ENCODE results near the gene PPP4R1. TPM values are rescaled to one million over a fixed set of nuclear protein-coding genes. Genes with fewer than 3 reads are reported as not detected.

Gene PPP4R1
- total and polyA plus RNA-seq, 2 of the 4 experiments (the other 2 are of a cell fraction) = 80.6 to 123 TPM

DNA sequence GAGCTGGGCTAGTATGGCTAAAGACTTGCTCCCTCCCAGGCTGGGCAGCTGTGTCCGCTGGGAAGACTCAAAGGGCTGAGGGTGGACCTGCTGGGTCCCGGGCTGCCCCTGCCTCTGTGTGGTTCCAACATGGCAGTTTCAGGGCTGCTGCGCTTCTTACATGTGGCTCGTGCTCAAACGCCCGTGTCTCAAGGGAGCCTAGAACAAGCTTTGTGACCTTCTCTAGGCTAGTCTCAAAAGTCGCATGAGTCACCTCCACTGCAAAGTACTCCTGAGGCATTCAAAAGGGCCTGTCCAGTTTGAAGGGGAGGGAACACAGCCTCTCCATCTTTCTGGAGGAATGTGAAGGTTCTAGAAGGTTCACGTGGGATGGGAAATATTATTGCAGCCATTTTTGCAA, 49.0 kb upstream of the PPP4R1 start (continued):
- no peak for TF ChIP-seq FOS (IDR thresholded peaks at IDR 0.05; ENCODE audit: low read depth, low read length)
- no peak for TF ChIP-seq MAZ (IDR thresholded peaks at IDR 0.05; ENCODE audit: borderline replicate concordance, low read depth, low read length)
- TF ChIP-seq RAD21 (IDR thresholded peaks at IDR 0.05; ENCODE audit: low read length) = no peak
- no peak for TF ChIP-seq MXI1 (IDR thresholded peaks at IDR 0.05; ENCODE audit: borderline replicate concordance, low read depth, low read length)

DNA sequence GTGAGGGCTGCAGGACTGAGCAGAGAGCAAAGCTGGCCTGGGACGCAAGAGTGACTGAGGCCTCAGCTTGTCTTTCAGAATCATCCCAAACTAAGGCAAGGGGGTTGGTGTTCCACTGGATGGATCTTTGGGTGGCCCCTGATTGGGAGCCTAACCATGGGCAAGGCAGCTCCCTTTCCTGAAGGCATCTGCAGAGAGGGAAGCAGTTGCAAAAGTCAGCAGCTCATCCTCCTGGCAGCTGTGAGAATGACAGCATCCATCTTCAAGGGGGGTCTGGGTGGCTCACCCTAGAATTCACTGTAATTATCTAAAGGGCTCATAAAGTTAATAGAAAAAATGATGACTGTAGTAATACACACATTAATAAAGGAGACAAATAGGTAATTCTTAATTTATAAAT, 47.2 kb upstream of the PPP4R1 start:
- ATAC-seq (ENCODE audit: low read depth) = peak; percentile 51; the same call in 1 of the 2 replicates
- no peaks in the 10 kb centered on the region for H3K4me1 ChIP-seq (ENCODE audit: control insufficient read depth, insufficient read depth, low read length)
- no peak overlapping the region for H4K5ac ChIP-seq (ENCODE audit: low read depth, low read length)
- no peak overlapping the region for H2BK5ac ChIP-seq (ENCODE audit: low read depth, low read length, poor library complexity, severe bottlenecking)
- no peaks in the 10 kb centered on the region for H3K27me3 ChIP-seq (ENCODE audit: control insufficient read depth, insufficient read depth, low read length)
- peak; percentile 40 for DNase-seq
- no peak overlapping the region for H3K27ac ChIP-seq (ENCODE audit: insufficient read depth, low read length)
- ChIA-PET POLR2A (ENCODE audit: unreplicated experiment) (interaction anchor here (0.9 kb wide), 1 partner anchor 49 kb away, joined by 3 read pairs; no protein-coding TSS in a partner anchor), CTCF (interaction anchor here (0.7 to 1.9 kb wide), 5 partner anchors 29 to 89 kb away, joined by 4 to 7 read pairs (median 5); no protein-coding TSS in a partner anchor)
- in situ Hi-C loops (cut with MboI; ENCODE audit: low sequenced_read_pairs) (no loop called here), intact Hi-C loops (cut with micrococcal nuclease) (no loop called here), dilution Hi-C loops (cut with HindIII; ENCODE audit: low sequenced_read_pairs, unreplicated experiment) (no loop called here)
- no peak overlapping the region for H3K4ac ChIP-seq (ENCODE audit: low read depth, low read length)
- no peak overlapping the region for H3K18ac ChIP-seq (ENCODE audit: low read depth, low read length)
- no peaks in the 10 kb centered on the region for H4K20me1 ChIP-seq (ENCODE audit: insufficient read depth, low read length)
- H3K56ac ChIP-seq (ENCODE audit: extremely low read depth, insufficient read depth, low read length) = no peak overlapping the region
- TF ChIP-seq RAD21 (IDR thresholded peaks at IDR 0.05; ENCODE audit: low read length) = peak; percentile 61
- TF ChIP-seq, protein P1, sequence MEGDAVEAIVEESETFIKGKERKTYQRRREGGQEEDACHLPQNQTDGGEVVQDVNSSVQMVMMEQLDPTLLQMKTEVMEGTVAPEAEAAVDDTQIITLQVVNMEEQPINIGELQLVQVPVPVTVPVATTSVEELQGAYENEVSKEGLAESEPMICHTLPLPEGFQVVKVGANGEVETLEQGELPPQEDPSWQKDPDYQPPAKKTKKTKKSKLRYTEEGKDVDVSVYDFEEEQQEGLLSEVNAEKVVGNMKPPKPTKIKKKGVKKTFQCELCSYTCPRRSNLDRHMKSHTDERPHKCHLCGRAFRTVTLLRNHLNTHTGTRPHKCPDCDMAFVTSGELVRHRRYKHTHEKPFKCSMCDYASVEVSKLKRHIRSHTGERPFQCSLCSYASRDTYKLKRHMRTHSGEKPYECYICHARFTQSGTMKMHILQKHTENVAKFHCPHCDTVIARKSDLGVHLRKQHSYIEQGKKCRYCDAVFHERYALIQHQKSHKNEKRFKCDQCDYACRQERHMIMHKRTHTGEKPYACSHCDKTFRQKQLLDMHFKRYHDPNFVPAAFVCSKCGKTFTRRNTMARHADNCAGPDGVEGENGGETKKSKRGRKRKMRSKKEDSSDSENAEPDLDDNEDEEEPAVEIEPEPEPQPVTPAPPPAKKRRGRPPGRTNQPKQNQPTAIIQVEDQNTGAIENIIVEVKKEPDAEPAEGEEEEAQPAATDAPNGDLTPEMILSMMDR (conservative IDR thresholded peaks at IDR 0.05; ENCODE audit: low read depth, low read length) = peak; percentile 52
- peak; percentile 48 for TF ChIP-seq SMC3 (IDR thresholded peaks at IDR 0.05; ENCODE audit: low read depth, low read length)
- no peak for TF ChIP-seq CHD1 (IDR thresholded peaks at IDR 0.05; ENCODE audit: low read depth, low read length)
- TF ChIP-seq MAFK (IDR thresholded peaks at IDR 0.05; ENCODE audit: low read depth, low read length) = no peak
- TF ChIP-seq NFE2L2 (IDR thresholded peaks at IDR 0.05; ENCODE audit: low read depth, low read length) = no peak
- TF ChIP-seq BHLHE40 (IDR thresholded peaks at IDR 0.05; ENCODE audit: low read depth, low read length) = no peak
- no peak overlapping the region for H2BK20ac ChIP-seq (ENCODE audit: low read depth, low read length)
- H3K14ac ChIP-seq (replicated peaks; ENCODE audit: low read depth, low read length) = no peak overlapping the region
- H3K79me1 ChIP-seq (ENCODE audit: low read depth in 1 of 2, low read length in 2 of 2) = no peaks in the 10 kb centered on the region
- H4K8ac ChIP-seq (ENCODE audit: low read depth in 2 of 2, low read length in 2 of 2) = no peak overlapping the region
- no TSS peak for BruUV-seq (replicated peaks)
- no peak overlapping the region for H2BK15ac ChIP-seq (ENCODE audit: low read depth, low read length)
- no peak overlapping the region for H2AFZ ChIP-seq (replicated peaks; ENCODE audit: low read length, poor library complexity)
- H2AK5ac ChIP-seq (ENCODE audit: low read depth, low read length) = peak overlapping the region; percentile 15; the same call in 1 of the 2 replicates
- no peak overlapping the region for H2AK9ac ChIP-seq (replicated peaks; ENCODE audit: low read depth, low read length, poor library complexity)
- H3K9ac ChIP-seq (ENCODE audit: low read depth, low read length) = no peak overlapping the region
- no peaks in the 10 kb centered on the region for H3K9me3 ChIP-seq (ENCODE audit: control insufficient read depth, insufficient read depth, low read length)
- no peaks in the 10 kb centered on the region for H3K9me1 ChIP-seq (ENCODE audit: insufficient read depth, low read length)
- no peak overlapping the region for H3K4me2 ChIP-seq (ENCODE audit: low read depth, low read length)
- H3K23ac ChIP-seq (ENCODE audit: low read depth, low read length) = no peak overlapping the region
- no peak overlapping the region for H4K91ac ChIP-seq (ENCODE audit: insufficient read depth, low read depth, low read length)
- no CpG with 5 or more reads among the region's 1 CpG for WGBS, 2 experiments (ENCODE audit: extremely low coverage in 2 of 2, insufficient read length in 1 of 2)
- H3K36me3 ChIP-seq (ENCODE audit: control insufficient read depth, insufficient read depth, low read length) = no peaks in the 10 kb centered on the region
- H3K4me3 ChIP-seq (ENCODE audit: insufficient read depth, low read depth, low read length) = no peak overlapping the region
- no peak overlapping the region for H2BK120ac ChIP-seq (ENCODE audit: low read depth, low read length)
